HCT116 (cell line): Measurements from ENCODE around the gene CNPY3. TPM values are rescaled to one million over a fixed set of nuclear protein-coding genes. Genes with fewer than 3 reads are reported as not detected.

Experiments
- ATAC-seq: fragments of 200-7000 bp; cut with Tn5 transposase; 2 replicates; pipeline ENCODE4 v1.9.1; 2020; ENCODE audit warnings: mild to moderate bottlenecking, moderate library complexity
- BruUV-seq: library from RNA; stranded (reverse); fragments of 400-500 nt; replicated peaks from 2 replicates; lab custom pipeline; 2021; lab: Mats Ljungman, UMichigan
- CTCF ChIA-PET: fragments of 300-600 bp; sonication (Branson Sonifier 250); formaldehyde crosslinking; loops from one replicate; lab custom pipeline; 2021; ENCODE audit warnings: antibody characterized with exemption; lab: Charles Lee
- POLR2A ChIA-PET: fragments of 300-600, 350-600 bp; sonication (Branson Sonifier 250); formaldehyde crosslinking; loops from one replicate; lab custom pipeline; 2021; ENCODE audit warnings: antibody characterized with exemption; lab: Charles Lee
- RAD21 ChIA-PET, 2 experiments: fragments of 300-600 bp; sonication (Branson Sonifier 250); formaldehyde crosslinking; loops; one replicate each; lab custom pipeline; 2023; ENCODE audit warnings: low total read pairs in 2 of 2; ENCODE audit not compliant: uncharacterized antibody in 2 of 2, unreplicated experiment in 2 of 2, low non-redundant PET in 1 of 2; lab: Charles Lee
- DNase-seq: peaks from one replicate; pipeline ENCODE4 v3.0.0-alpha.2; 2010; ENCODE audit warnings: low read depth, low spot score
- H2AFZ ChIP-seq: fragments of 200-600 bp; shearing (Covaris generic), sonication (generic); 2 replicates; pipeline ENCODE4 v1.6.1; 2017; ENCODE audit warnings: low read depth, mixed run types, mixed read lengths, antibody characterized with exemption, low read length; ENCODE audit not compliant: poor library complexity, severe bottlenecking
- H3K27ac ChIP-seq: 2 replicates; pipeline ENCODE4 v1.5.1; 2012; ENCODE audit warnings: low read depth, low read length
- H3K27me3 ChIP-seq: fragments of 200-600 bp; sonication (generic); 2 replicates; pipeline ENCODE4 v1.6.1; 2016; ENCODE audit warnings: mixed run types, low read length, mixed read lengths; ENCODE audit not compliant: insufficient read depth
- H3K36me3 ChIP-seq, 2 experiments: fragments of 200-500 bp in 1 of 2; fragments of 200-600 bp in 1 of 2; sonication (Bioruptor generic) in 1 of 2; sonication (generic) in 1 of 2; 2 replicates each; pipeline versions ENCODE4 v1.5.1 to v1.6.1; 2014 to 2016; ENCODE audit warnings: low read length in 2 of 2, inconsistent platforms in 1 of 2, mixed read lengths in 1 of 2, mixed run types in 1 of 2; ENCODE audit not compliant: insufficient read depth in 2 of 2, control insufficient read depth in 1 of 2
- H3K4me1 ChIP-seq, 2 experiments: fragments of 200-600 bp in 1 of 2; sonication (generic) in 1 of 2; 2 replicates each; pipeline versions ENCODE4 v1.5.1 to v1.6.1; 2012 to 2017; ENCODE audit warnings: low read length in 2 of 2, inconsistent platforms in 1 of 2, mild to moderate bottlenecking in 1 of 2, mixed read lengths in 1 of 2, mixed run types in 1 of 2, moderate library complexity in 1 of 2; ENCODE audit not compliant: insufficient read depth in 2 of 2, control insufficient read depth in 1 of 2
- H3K4me2 ChIP-seq: fragments of 200-600 bp; sonication (generic); 2 replicates; pipeline ENCODE4 v1.6.1; 2017; ENCODE audit warnings: mixed run types, low read length, mixed read lengths
- H3K4me3 ChIP-seq, 2 experiments: fragments of 200-600 bp in 1 of 2; sonication (generic) in 1 of 2; replicated peaks in 1 of 2; 2 replicates each; pipeline ENCODE4 v1.5.1; 2011 to 2016; ENCODE audit warnings: low read length in 2 of 2, control low read depth in 1 of 2, low read depth in 1 of 2, mild to moderate bottlenecking in 1 of 2, mixed read lengths in 1 of 2, mixed run types in 1 of 2
- H3K79me2 ChIP-seq: fragments of 200-600 bp; sonication (generic); 2 replicates; pipeline ENCODE4 v1.6.1; 2017; ENCODE audit warnings: mild to moderate bottlenecking, mixed run types, low read length, moderate library complexity, mixed read lengths; ENCODE audit not compliant: insufficient read depth
- H3K9ac ChIP-seq: fragments of 200-600 bp; sonication (generic); 2 replicates; pipeline ENCODE4 v1.6.1; 2016; ENCODE audit warnings: low read length, mixed read lengths
- H3K9me2 ChIP-seq: fragments of 200-600 bp; sonication (generic), shearing (Covaris generic); 2 replicates; pipeline ENCODE4 v1.6.1; 2017; ENCODE audit warnings: mixed run types, mild to moderate bottlenecking, moderate library complexity; ENCODE audit not compliant: insufficient read depth
- H3K9me3 ChIP-seq, 2 experiments: fragments of 200-500 bp in 1 of 2; fragments of 200-600 bp in 1 of 2; sonication (Bioruptor generic) in 1 of 2; sonication (generic) in 1 of 2; 2 replicates each; pipeline ENCODE4 v1.6.1; 2014 to 2017; ENCODE audit warnings: low read length in 2 of 2, mixed read lengths in 2 of 2, inconsistent platforms in 1 of 2, low read depth in 1 of 2, mild to moderate bottlenecking in 1 of 2, mixed run types in 1 of 2, moderate library complexity in 1 of 2; ENCODE audit not compliant: control insufficient read depth in 1 of 2, insufficient read depth in 1 of 2
- H4K20me1 ChIP-seq: fragments of 200-600 bp; sonication (generic), shearing (Covaris generic); 2 replicates; pipeline ENCODE4 v1.6.1; 2017; ENCODE audit warnings: mixed run types, mild to moderate bottlenecking, moderate library complexity; ENCODE audit not compliant: insufficient read depth
- CBX3 ChIP-seq: IDR thresholded peaks from 2 replicates; pipeline ENCODE4 v1.6.1; 2012; ENCODE audit warnings: low read depth
- EGR1 ChIP-seq: IDR thresholded peaks from 2 replicates; pipeline ENCODE4 v1.6.1; 2012; ENCODE audit warnings: low read depth
- ELF1 ChIP-seq: IDR thresholded peaks from 2 replicates; pipeline ENCODE4 v1.6.1; 2012; ENCODE audit warnings: low read depth, borderline replicate concordance
- FOSL1 ChIP-seq: IDR thresholded peaks from 2 replicates; pipeline ENCODE4 v1.6.1; 2012; ENCODE audit warnings: low read depth
- RAD21 ChIP-seq: IDR thresholded peaks from 2 replicates; pipeline ENCODE4 v1.6.1; 2012; ENCODE audit warnings: low read depth, mild to moderate bottlenecking
- SIN3A ChIP-seq: IDR thresholded peaks from 2 replicates; pipeline ENCODE4 v1.6.1; 2012; ENCODE audit warnings: low read depth
- SRF ChIP-seq: IDR thresholded peaks from 2 replicates; pipeline ENCODE4 v1.6.1; 2012; ENCODE audit warnings: low read depth
- TCF7L2 ChIP-seq: IDR thresholded peaks from 2 replicates; pipeline ENCODE4 v1.7.0; 2011; ENCODE audit warnings: borderline replicate concordance, inconsistent platforms; ENCODE audit not compliant: insufficient read depth, insufficient read length; ENCODE audit errors: extremely low read depth
- ZFX ChIP-seq: fragments of 450-650 bp; IDR thresholded peaks from 2 replicates; pipeline ENCODE4 v1.6.1; 2017
- ZNF274 ChIP-seq: fragments of 200-500 bp; sonication (Bioruptor generic); IDR thresholded peaks from 2 replicates; pipeline ENCODE4 v1.6.1; 2014; ENCODE audit warnings: mild to moderate bottlenecking, low read depth, low read length, inconsistent platforms
- intact Hi-C: fragments of 100-400 bp; cut with micrococcal nuclease; formaldehyde crosslinking; loops from 2 replicates; pipeline ENCODE4 v1.10.0; 2022
- total RNA-seq: library from RNA; stranded (reverse); gene quantifications from one replicate; pipeline ENCODE4 v1.2.1, GENCODE V29; 2021; ENCODE audit not compliant: unreplicated experiment
- TF ChIP-seq, protein P1 (sequence below): IDR thresholded peaks from 2 replicates; pipeline ENCODE4 v1.6.1; 2011; ENCODE audit warnings: mild to moderate bottlenecking, low read length, moderate library complexity; ENCODE audit not compliant: insufficient replicate concordance; ENCODE audit errors: extremely low read depth
- TF ChIP-seq, protein P2 (sequence below): IDR thresholded peaks from 2 replicates; pipeline ENCODE4 v1.6.1; 2012
- TF ChIP-seq, protein P3 (sequence below): IDR thresholded peaks from 2 replicates; pipeline ENCODE4 v1.6.1; 2012
- TF ChIP-seq, protein P4 (sequence below), 3 experiments: fragments of 200-600 bp in 1 of 3; sonication (generic) in 1 of 3; IDR thresholded peaks in 2 of 3; conservative IDR thresholded peaks in 1 of 3; 2 replicates each; pipeline ENCODE4 v1.5.1; 2012 to 2017; ENCODE audit warnings: low read depth in 2 of 3, low read length in 2 of 3, antibody characterized with exemption in 1 of 3, borderline replicate concordance in 1 of 3, control low read depth in 1 of 3, mild to moderate bottlenecking in 1 of 3, mixed read lengths in 1 of 3, mixed run types in 1 of 3, moderate library complexity in 1 of 3; ENCODE audit not compliant: insufficient read depth in 1 of 3
- TF ChIP-seq, protein P5 (sequence below): IDR thresholded peaks from 2 replicates; pipeline ENCODE4 v1.6.1; 2012; ENCODE audit warnings: low read depth

Gene CNPY3
- total RNA-seq, 1 experiment from 2014 or later: 49.1 TPM

DNA sequence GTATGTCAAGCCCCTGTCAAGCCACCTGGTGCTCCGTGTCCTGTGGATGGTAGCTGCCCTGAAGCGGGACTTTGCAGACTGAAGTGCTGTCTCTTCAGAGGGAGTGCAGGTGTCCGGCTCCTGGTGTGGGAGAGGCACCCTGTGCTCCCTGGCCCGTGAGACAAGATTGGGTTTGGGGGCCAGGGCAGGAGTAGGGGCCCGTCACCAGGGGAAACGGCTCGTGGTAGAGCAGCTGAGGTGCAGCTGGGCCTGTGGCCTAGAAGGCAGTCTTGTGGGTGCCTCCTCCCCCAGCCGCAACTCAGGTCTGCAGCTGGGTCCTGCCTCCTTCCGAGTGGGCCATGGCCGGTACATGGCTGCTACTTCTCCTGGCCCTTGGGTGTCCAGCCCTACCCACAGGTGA, 13.5 kb upstream of the CNPY3 start, which contains the start of gene PTCRA:
TSS of gene PTCRA (plus strand) at position 322 of the 400 bp plus-strand sequence. CDS start at position 339, 17 bp downstream.
- H2AFZ ChIP-seq: no peak within 1 kb of the TSS
- no peak within 1 kb of the TSS for H3K4me2 ChIP-seq
- H3K9me2 ChIP-seq: no peaks in the 10 kb centered on the region
- H3K4me1 ChIP-seq: no peaks in the 10 kb centered on the region; a peak in 1 of 4 replicates
- no peaks in the 10 kb centered on the region for H3K79me2 ChIP-seq
- TF ChIP-seq ZFX (no peak), EGR1 (no peak), SRF (no peak), ELF1 (no peak), RAD21 (no peak), ZNF274 (no peak), CBX3 (no peak), TCF7L2 (no peak), FOSL1 (no peak), SIN3A (no peak)
- TF ChIP-seq, protein P1, sequence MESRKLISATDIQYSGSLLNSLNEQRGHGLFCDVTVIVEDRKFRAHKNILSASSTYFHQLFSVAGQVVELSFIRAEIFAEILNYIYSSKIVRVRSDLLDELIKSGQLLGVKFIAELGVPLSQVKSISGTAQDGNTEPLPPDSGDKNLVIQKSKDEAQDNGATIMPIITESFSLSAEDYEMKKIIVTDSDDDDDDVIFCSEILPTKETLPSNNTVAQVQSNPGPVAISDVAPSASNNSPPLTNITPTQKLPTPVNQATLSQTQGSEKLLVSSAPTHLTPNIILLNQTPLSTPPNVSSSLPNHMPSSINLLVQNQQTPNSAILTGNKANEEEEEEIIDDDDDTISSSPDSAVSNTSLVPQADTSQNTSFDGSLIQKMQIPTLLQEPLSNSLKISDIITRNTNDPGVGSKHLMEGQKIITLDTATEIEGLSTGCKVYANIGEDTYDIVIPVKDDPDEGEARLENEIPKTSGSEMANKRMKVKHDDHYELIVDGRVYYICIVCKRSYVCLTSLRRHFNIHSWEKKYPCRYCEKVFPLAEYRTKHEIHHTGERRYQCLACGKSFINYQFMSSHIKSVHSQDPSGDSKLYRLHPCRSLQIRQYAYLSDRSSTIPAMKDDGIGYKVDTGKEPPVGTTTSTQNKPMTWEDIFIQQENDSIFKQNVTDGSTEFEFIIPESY: no peak
- TF ChIP-seq, protein P2, sequence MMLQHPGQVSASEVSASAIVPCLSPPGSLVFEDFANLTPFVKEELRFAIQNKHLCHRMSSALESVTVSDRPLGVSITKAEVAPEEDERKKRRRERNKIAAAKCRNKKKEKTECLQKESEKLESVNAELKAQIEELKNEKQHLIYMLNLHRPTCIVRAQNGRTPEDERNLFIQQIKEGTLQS: no peak
- TF ChIP-seq, protein P3, sequence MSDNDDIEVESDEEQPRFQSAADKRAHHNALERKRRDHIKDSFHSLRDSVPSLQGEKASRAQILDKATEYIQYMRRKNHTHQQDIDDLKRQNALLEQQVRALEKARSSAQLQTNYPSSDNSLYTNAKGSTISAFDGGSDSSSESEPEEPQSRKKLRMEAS: no peak
- TF ChIP-seq, protein P4, sequence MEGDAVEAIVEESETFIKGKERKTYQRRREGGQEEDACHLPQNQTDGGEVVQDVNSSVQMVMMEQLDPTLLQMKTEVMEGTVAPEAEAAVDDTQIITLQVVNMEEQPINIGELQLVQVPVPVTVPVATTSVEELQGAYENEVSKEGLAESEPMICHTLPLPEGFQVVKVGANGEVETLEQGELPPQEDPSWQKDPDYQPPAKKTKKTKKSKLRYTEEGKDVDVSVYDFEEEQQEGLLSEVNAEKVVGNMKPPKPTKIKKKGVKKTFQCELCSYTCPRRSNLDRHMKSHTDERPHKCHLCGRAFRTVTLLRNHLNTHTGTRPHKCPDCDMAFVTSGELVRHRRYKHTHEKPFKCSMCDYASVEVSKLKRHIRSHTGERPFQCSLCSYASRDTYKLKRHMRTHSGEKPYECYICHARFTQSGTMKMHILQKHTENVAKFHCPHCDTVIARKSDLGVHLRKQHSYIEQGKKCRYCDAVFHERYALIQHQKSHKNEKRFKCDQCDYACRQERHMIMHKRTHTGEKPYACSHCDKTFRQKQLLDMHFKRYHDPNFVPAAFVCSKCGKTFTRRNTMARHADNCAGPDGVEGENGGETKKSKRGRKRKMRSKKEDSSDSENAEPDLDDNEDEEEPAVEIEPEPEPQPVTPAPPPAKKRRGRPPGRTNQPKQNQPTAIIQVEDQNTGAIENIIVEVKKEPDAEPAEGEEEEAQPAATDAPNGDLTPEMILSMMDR (IDR thresholded peaks at IDR 0.05 in 2 of 3, conservative IDR thresholded peaks at IDR 0.05 in 1 of 3; ENCODE audit: borderline replicate concordance in 1 of 3, insufficient read depth in 1 of 3, low read depth in 2 of 3, low read length in 2 of 3): no peak
- TF ChIP-seq, protein P5, sequence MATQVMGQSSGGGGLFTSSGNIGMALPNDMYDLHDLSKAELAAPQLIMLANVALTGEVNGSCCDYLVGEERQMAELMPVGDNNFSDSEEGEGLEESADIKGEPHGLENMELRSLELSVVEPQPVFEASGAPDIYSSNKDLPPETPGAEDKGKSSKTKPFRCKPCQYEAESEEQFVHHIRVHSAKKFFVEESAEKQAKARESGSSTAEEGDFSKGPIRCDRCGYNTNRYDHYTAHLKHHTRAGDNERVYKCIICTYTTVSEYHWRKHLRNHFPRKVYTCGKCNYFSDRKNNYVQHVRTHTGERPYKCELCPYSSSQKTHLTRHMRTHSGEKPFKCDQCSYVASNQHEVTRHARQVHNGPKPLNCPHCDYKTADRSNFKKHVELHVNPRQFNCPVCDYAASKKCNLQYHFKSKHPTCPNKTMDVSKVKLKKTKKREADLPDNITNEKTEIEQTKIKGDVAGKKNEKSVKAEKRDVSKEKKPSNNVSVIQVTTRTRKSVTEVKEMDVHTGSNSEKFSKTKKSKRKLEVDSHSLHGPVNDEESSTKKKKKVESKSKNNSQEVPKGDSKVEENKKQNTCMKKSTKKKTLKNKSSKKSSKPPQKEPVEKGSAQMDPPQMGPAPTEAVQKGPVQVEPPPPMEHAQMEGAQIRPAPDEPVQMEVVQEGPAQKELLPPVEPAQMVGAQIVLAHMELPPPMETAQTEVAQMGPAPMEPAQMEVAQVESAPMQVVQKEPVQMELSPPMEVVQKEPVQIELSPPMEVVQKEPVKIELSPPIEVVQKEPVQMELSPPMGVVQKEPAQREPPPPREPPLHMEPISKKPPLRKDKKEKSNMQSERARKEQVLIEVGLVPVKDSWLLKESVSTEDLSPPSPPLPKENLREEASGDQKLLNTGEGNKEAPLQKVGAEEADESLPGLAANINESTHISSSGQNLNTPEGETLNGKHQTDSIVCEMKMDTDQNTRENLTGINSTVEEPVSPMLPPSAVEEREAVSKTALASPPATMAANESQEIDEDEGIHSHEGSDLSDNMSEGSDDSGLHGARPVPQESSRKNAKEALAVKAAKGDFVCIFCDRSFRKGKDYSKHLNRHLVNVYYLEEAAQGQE: no peak
- intact Hi-C loops: no loop called here
- RAD21 ChIA-PET: no interaction called here
- no peaks in the 10 kb centered on the region for H4K20me1 ChIP-seq
- H3K36me3 ChIP-seq: no peaks in the 10 kb centered on the region
- no peaks in the 10 kb centered on the region for H3K27me3 ChIP-seq
- no peaks in the 10 kb centered on the region for H3K9me3 ChIP-seq
- H3K4me3 ChIP-seq: no peak within 1 kb of the TSS
- CTCF ChIA-PET: no interaction called here
- BruUV-seq: no TSS peak
- DNase-seq (no peak), ATAC-seq (no peak)
- POLR2A ChIA-PET: no interaction called here
- H3K9ac ChIP-seq: no peak within 1 kb of the TSS
- no peak within 1 kb of the TSS for H3K27ac ChIP-seq
